ENCODE results near the gene EDN3. TPM values are rescaled to one million over a fixed set of nuclear protein-coding genes. Genes with fewer than 3 reads are reported as not detected.

Gene EDN3
- total RNA-seq, 6 donors from 2014 or later: 0.27 to 3.2 (median 1.5) TPM; not detected in 2

GRCh38 chr20:59259946-59260345 lies 40.5 kb upstream of the EDN3 start:
- 65 to 78% methylated on average over 2 of the region's 2 CpGs for WGBS, 2 donors
- H3K36me3 ChIP-seq: no peaks in the 10 kb centered on the region
- DNase-seq (no peak), ATAC-seq (ENCODE audit: low FRiP score in 2 of 2) (no peak)
- H3K4me3 ChIP-seq: no peak overlapping the region
- TF ChIP-seq POLR2AphosphoS5 (IDR thresholded peaks at IDR 0.05) (no peak), POLR2A (IDR thresholded peaks at IDR 0.05) (no peak), CTCF (IDR thresholded peaks at IDR 0.05) (no peak), EP300 (IDR thresholded peaks at IDR 0.05) (no peak)
- H3K4me1 ChIP-seq: no peaks in the 10 kb centered on the region
- H3K9me3 ChIP-seq: no peaks in the 10 kb centered on the region
- H3K27me3 ChIP-seq: no peaks in the 10 kb centered on the region
- H3K27ac ChIP-seq: no peak overlapping the region

GRCh38 chr20:59265298-59265697 lies 35.1 kb upstream of the EDN3 start:
- no peak for DNase-seq
- H3K4me3 ChIP-seq: no peak overlapping the region
- TF ChIP-seq POLR2AphosphoS5 (IDR thresholded peaks at IDR 0.05) (no peak), POLR2A (IDR thresholded peaks at IDR 0.05) (no peak), EP300 (IDR thresholded peaks at IDR 0.05) (no peak), CTCF (IDR thresholded peaks at IDR 0.05) (no peak)
- H3K36me3 ChIP-seq: no peaks in the 10 kb centered on the region
- no peaks in the 10 kb centered on the region for H3K9me3 ChIP-seq
- no peak overlapping the region for H3K27ac ChIP-seq
- no peak for ATAC-seq (ENCODE audit: low FRiP score in 2 of 2)
- H3K27me3 ChIP-seq: no peaks in the 10 kb centered on the region
- no peaks in the 10 kb centered on the region for H3K4me1 ChIP-seq

GRCh38 chr20:59268870-59269269 lies 31.5 kb upstream of the EDN3 start:
- DNase-seq: no peak
- TF ChIP-seq POLR2A (IDR thresholded peaks at IDR 0.05): no peak
- no peak for TF ChIP-seq POLR2AphosphoS5 (IDR thresholded peaks at IDR 0.05)
- TF ChIP-seq EP300 (IDR thresholded peaks at IDR 0.05): no peak
- TF ChIP-seq CTCF (IDR thresholded peaks at IDR 0.05): no peak
- Histone ChIP-seq H3K27ac (no peak overlapping the region), H3K27me3 (no peaks in the 10 kb centered on the region), H3K36me3 (no peaks in the 10 kb centered on the region), H3K4me1 (no peaks in the 10 kb centered on the region), H3K4me3 (no peak overlapping the region), H3K9me3 (no peaks in the 10 kb centered on the region)
- no peak for ATAC-seq (ENCODE audit: low FRiP score in 2 of 2)
- 69 to 70% methylated on average over 2 to 3 of the region's 3 CpGs for WGBS, 2 donors

GRCh38 chr20:59269411-59270025 lies 30.9 kb upstream of the EDN3 start:
- no peak overlapping the region for H3K27ac ChIP-seq
- no peak for ATAC-seq (ENCODE audit: low FRiP score in 2 of 2)
- H3K4me3 ChIP-seq: no peak overlapping the region
- H3K27me3 ChIP-seq: no peaks in the 10 kb centered on the region
- H3K4me1 ChIP-seq: no peaks in the 10 kb centered on the region
- 43 to 65% methylated on average over 4 of the region's 4 CpGs for WGBS, 2 donors
- TF ChIP-seq CTCF (IDR thresholded peaks at IDR 0.05): no peak
- no peak for TF ChIP-seq POLR2A (IDR thresholded peaks at IDR 0.05)
- no peak for DNase-seq
- no peaks in the 10 kb centered on the region for H3K9me3 ChIP-seq
- no peaks in the 10 kb centered on the region for H3K36me3 ChIP-seq

- no peak for TF ChIP-seq EP300 (IDR thresholded peaks at IDR 0.05)
- TF ChIP-seq CTCF (IDR thresholded peaks at IDR 0.05): no peak
- TF ChIP-seq POLR2A (IDR thresholded peaks at IDR 0.05): no peak
- no peak for TF ChIP-seq POLR2AphosphoS5 (IDR thresholded peaks at IDR 0.05)
- Histone ChIP-seq H3K9me3 (no peaks in the 10 kb centered on the region), H3K27me3 (no peaks in the 10 kb centered on the region), H3K36me3 (no peaks in the 10 kb centered on the region), H3K4me3 (no peak overlapping the region), H3K4me1 (no peaks in the 10 kb centered on the region), H3K27ac (no peak overlapping the region)
- no peak for ATAC-seq (ENCODE audit: low FRiP score in 2 of 2)
- 66 to 73% methylated on average over 3 of the region's 3 CpGs for WGBS, 2 donors
- DNase-seq: no peak
Measured at GRCh38 chr20:59270380-59270779, 30.0 kb upstream of the EDN3 start.

All from upper lobe of left lung (tissue), 6 donors.